SU-DHL-6 (cell line): ENCODE measurements around the gene COL1A1.

ENCODE experiments used
- CTCF ChIP-seq: fragments of 200-600 bp; sonication (generic); IDR thresholded peaks from one replicate; pipeline ENCODE4 v1.5.1; 2017; ENCODE audit warnings: antibody characterized with exemption, mild to moderate bottlenecking, low read length, moderate library complexity; ENCODE audit not compliant: insufficient read depth, poor library complexity, severe bottlenecking
- EZH2phosphoT487 ChIP-seq: fragments of 200-600 bp; sonication (generic), shearing (Covaris generic); conservative IDR thresholded peaks from 2 replicates; pipeline ENCODE4 v1.6.1; 2018; ENCODE audit warnings: mild to moderate bottlenecking, antibody characterized with exemption, low read length, moderate library complexity, mixed read lengths

- TF ChIP-seq CTCF (no peak), EZH2phosphoT487 (no peak)
Measured at GRCh38 chr17:50168319-50168718, 33.1 kb downstream of the COL1A1 start.
